ENCODE results near the gene NOL3. TPM values are rescaled to one million over a fixed set of nuclear protein-coding genes. Genes with fewer than 3 reads are reported as not detected.

Gene NOL3
- total RNA-seq, 4 donors from 2014 or later: 64.3 to 116 (median 90.5) TPM

GRCh38 chr16:67210069-67210937 is 40.0 kb downstream of the NOL3 start:
- WGBS: 93% methylated on average over 15 of the region's 25 CpGs

GRCh38 chr16:67211674-67212073 is 41.3 kb downstream of the NOL3 start:
- Histone ChIP-seq H3K27ac (no peak overlapping the region), H3K9me3 (no peaks in the 10 kb centered on the region), H3K36me3 (peaks cover 9% of the 10 kb centered on the region), H3K4me3 (no peak overlapping the region), H3K4me1 (peaks cover 13% of the 10 kb centered on the region), H3K27me3 (no peaks in the 10 kb centered on the region)
- 86% methylated on average over 7 of the region's 7 CpGs for WGBS
- TF ChIP-seq CTCF (IDR thresholded peaks at IDR 0.05): no peak
- TF ChIP-seq POLR2A (IDR thresholded peaks at IDR 0.05): no peak
- no peak for TF ChIP-seq EP300 (IDR thresholded peaks at IDR 0.05)
- no peak for DNase-seq (ENCODE audit: low spot score in 2 of 2)

More at GRCh38 chr16:67210069-67210937, 40.0 kb downstream of the NOL3 start:
- H3K4me1 ChIP-seq: peaks cover 11% of the 10 kb centered on the region
- H3K27me3 ChIP-seq: no peaks in the 10 kb centered on the region
- H3K27ac ChIP-seq: no peak overlapping the region
- no peak overlapping the region for H3K4me3 ChIP-seq
- H3K9me3 ChIP-seq: no peaks in the 10 kb centered on the region
- no peak for DNase-seq (ENCODE audit: low spot score in 2 of 2)
- TF ChIP-seq POLR2A (IDR thresholded peaks at IDR 0.05) (no peak), EP300 (IDR thresholded peaks at IDR 0.05) (no peak), POLR2AphosphoS5 (IDR thresholded peaks at IDR 0.05) (no peak), CTCF (IDR thresholded peaks at IDR 0.05) (no peak)
- H3K36me3 ChIP-seq: peaks cover 9% of the 10 kb centered on the region

GRCh38 chr16:67212766-67213165 is 42.4 kb downstream of the NOL3 start:
- no peak for DNase-seq (ENCODE audit: low spot score in 2 of 2)
- TF ChIP-seq POLR2AphosphoS5 (IDR thresholded peaks at IDR 0.05): no peak
- no peak for TF ChIP-seq CTCF (IDR thresholded peaks at IDR 0.05)
- no peak for TF ChIP-seq POLR2A (IDR thresholded peaks at IDR 0.05)
- TF ChIP-seq EP300 (IDR thresholded peaks at IDR 0.05): no peak
- H3K9me3 ChIP-seq: no peaks in the 10 kb centered on the region
- peaks cover 15% of the 10 kb centered on the region for H3K4me1 ChIP-seq
- H3K27ac ChIP-seq: no peak overlapping the region
- H3K27me3 ChIP-seq: no peaks in the 10 kb centered on the region
- H3K36me3 ChIP-seq: peaks cover 4% of the 10 kb centered on the region
- no peak overlapping the region for H3K4me3 ChIP-seq

GRCh38 chr16:67213197-67214019 is 43.1 kb downstream of the NOL3 start:
- Histone ChIP-seq H3K4me1 (peaks cover 13% of the 10 kb centered on the region), H3K9me3 (no peaks in the 10 kb centered on the region), H3K27me3 (no peaks in the 10 kb centered on the region), H3K27ac (no peak overlapping the region), H3K36me3 (peaks cover 4% of the 10 kb centered on the region), H3K4me3 (no peak overlapping the region)
- WGBS: 84% methylated on average over 8 of the region's 8 CpGs
- TF ChIP-seq POLR2AphosphoS5 (IDR thresholded peaks at IDR 0.05): no peak
- no peak for TF ChIP-seq CTCF (IDR thresholded peaks at IDR 0.05)
- TF ChIP-seq EP300 (IDR thresholded peaks at IDR 0.05): no peak
- TF ChIP-seq POLR2A (IDR thresholded peaks at IDR 0.05): no peak
- no peak for DNase-seq (ENCODE audit: low spot score in 2 of 2)

GRCh38 chr16:67215706-67216105 is 45.4 kb downstream of the NOL3 start:
- TF ChIP-seq POLR2A (IDR thresholded peaks at IDR 0.05) (no peak), EP300 (IDR thresholded peaks at IDR 0.05) (no peak), CTCF (IDR thresholded peaks at IDR 0.05) (no peak), POLR2AphosphoS5 (IDR thresholded peaks at IDR 0.05) (no peak)
- Histone ChIP-seq H3K27ac (no peak overlapping the region), H3K36me3 (no peaks in the 10 kb centered on the region), H3K4me3 (no peak overlapping the region), H3K27me3 (no peaks in the 10 kb centered on the region), H3K9me3 (no peaks in the 10 kb centered on the region), H3K4me1 (peaks cover 13% of the 10 kb centered on the region)
- 74% methylated on average over 5 of the region's 5 CpGs for WGBS
- no peak for DNase-seq (ENCODE audit: low spot score in 2 of 2)

Measured in suprapubic skin (tissue), 4 donors.